Measurements from ENCODE around the gene SYMPK.
A peak's percentile ranks its signal among the peaks of the same experiment; 100 is the strongest.

The SYMPK gene

DNA sequence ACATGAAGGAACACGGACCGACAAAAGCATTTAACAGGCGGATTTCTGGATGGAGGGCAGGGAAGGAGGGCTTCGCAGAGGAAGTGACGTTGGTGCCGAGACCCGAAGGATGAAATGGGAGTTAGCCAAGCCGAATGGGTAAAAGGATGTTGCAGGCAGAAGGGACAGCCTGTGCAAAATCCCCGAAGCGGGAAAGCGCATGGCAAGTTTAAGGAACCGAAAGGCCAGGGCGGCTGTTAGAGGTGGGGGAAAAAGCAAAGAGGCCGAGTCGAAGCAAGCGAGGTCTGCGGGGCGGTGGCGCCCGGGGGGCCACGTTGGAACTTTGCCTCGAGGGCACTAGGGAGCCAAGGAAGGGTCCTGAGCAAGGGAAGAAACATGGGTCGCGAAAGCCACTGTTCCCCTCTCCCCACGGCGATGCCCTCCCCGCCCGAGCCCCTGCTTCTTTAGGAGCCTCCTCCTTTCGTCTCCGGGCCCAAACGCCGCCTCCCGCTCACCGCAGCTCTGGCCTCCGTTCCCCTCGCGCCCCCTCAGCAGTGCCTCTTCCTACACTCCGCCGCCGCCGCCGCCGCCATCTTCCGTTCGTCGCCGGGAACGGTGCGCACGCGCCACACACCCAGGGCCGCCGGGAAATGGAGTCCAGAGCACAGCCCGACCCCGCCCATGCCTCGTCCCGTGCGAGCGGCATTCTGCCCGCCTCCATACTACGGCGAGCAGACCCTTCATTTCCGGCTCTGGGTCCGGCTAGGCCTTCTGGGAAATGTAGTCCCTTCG is at the start of gene SYMPK:
Gene SYMPK (minus strand): TSS at position 584 of the 771 bp plus-strand sequence. CDS start 8,652 bp downstream, outside the sequence.
- peak within 1 kb of the TSS; percentile 80 for H3K27ac ChIP-seq (ENCODE audit: low read length)
- ATAC-seq (ENCODE audit: insufficient read depth, low read depth) (peak; percentile 96), DNase-seq (peak; percentile 99)
- no peaks in the 10 kb centered on the region for H3K27me3 ChIP-seq (ENCODE audit: insufficient read depth, low read length, poor library complexity)
- H4K20me1 ChIP-seq (ENCODE audit: insufficient read depth, low read length): peaks cover 5% of the 10 kb centered on the region; the same call in 1 of the 2 replicates
- no peaks in the 10 kb centered on the region for H3K9me3 ChIP-seq (ENCODE audit: insufficient read depth, low read length, severe bottlenecking)
- H3K79me2 ChIP-seq (ENCODE audit: insufficient read depth, low read length): peaks cover 48% of the 10 kb centered on the region
- peaks cover 29% of the 10 kb centered on the region for H3K36me3 ChIP-seq (ENCODE audit: insufficient read depth, low read length)
- peak within 1 kb of the TSS; percentile 93 for H2AFZ ChIP-seq (ENCODE audit: low read depth, low read length)
- H3K4me2 ChIP-seq (ENCODE audit: insufficient read depth, low read length): peak within 1 kb of the TSS; percentile 87
- peaks cover 26% of the 10 kb centered on the region for H3K4me1 ChIP-seq (ENCODE audit: insufficient read depth, low read length)
- H3K4me3 ChIP-seq (ENCODE audit: low read depth in 1 of 2, low read length in 2 of 2): peak within 1 kb of the TSS; percentile 49 to 74
- H3K9ac ChIP-seq (ENCODE audit: low read depth, low read length): peak within 1 kb of the TSS; percentile 76
- TF ChIP-seq CTCF (IDR thresholded peaks at IDR 0.05; ENCODE audit: borderline replicate concordance, extremely low read depth, low read length, poor library complexity, severe bottlenecking): peak; percentile 2
- TF ChIP-seq EZH2 (IDR thresholded peaks at IDR 0.05; ENCODE audit: borderline replicate concordance, low read depth, low read length, severe bottlenecking): no peak

DNA sequence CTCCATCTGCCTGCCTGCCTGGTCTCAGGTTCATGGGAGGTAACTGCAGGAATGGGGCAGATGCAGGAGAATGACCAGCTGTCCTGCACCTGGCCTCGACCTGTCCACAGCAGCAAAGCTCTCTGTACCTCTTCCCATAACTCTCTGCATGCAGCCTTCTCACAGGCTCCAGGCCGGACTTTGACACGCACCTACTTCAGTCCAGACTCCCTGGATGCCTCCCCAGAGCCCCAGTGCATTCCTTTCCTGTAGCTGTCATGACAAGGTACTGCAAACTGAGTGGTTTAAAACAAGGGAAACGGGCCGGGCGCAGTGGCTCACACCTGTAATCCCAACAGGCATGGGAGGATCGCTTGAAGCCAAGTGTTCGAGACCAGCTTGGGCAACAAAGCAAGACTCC is 48.3 kb upstream of the SYMPK start:
- Histone ChIP-seq H4K20me1 (ENCODE audit: insufficient read depth, low read length) (no peaks in the 10 kb centered on the region), H3K27me3 (ENCODE audit: insufficient read depth, low read length, poor library complexity) (no peaks in the 10 kb centered on the region), H2AFZ (ENCODE audit: low read depth, low read length) (no peak overlapping the region), H3K9ac (ENCODE audit: low read depth, low read length) (no peak overlapping the region), H3K4me1 (ENCODE audit: insufficient read depth, low read length) (peaks cover under 1% of the 10 kb centered on the region; the same call in 1 of the 2 replicates), H3K79me2 (ENCODE audit: insufficient read depth, low read length) (no peaks in the 10 kb centered on the region), H3K4me2 (ENCODE audit: insufficient read depth, low read length) (no peak overlapping the region), H3K36me3 (ENCODE audit: insufficient read depth, low read length) (no peaks in the 10 kb centered on the region), H3K27ac (ENCODE audit: low read length) (no peak overlapping the region), H3K4me3 (ENCODE audit: low read depth in 1 of 2, low read length in 2 of 2) (no peak overlapping the region), H3K9me3 (ENCODE audit: insufficient read depth, low read length, severe bottlenecking) (no peaks in the 10 kb centered on the region)
- no peak for ATAC-seq (ENCODE audit: insufficient read depth, low read depth)
- no peak for DNase-seq
- TF ChIP-seq EZH2 (IDR thresholded peaks at IDR 0.05; ENCODE audit: borderline replicate concordance, low read depth, low read length, severe bottlenecking): no peak

GRCh38 chr19:45908956-45909355 is 46.0 kb upstream of the SYMPK start:
- H3K36me3 ChIP-seq (ENCODE audit: insufficient read depth, low read length): no peaks in the 10 kb centered on the region
- TF ChIP-seq CTCF (IDR thresholded peaks at IDR 0.05; ENCODE audit: borderline replicate concordance, extremely low read depth, low read length, poor library complexity, severe bottlenecking) (no peak), EZH2 (IDR thresholded peaks at IDR 0.05; ENCODE audit: borderline replicate concordance, low read depth, low read length, severe bottlenecking) (no peak)
- no peaks in the 10 kb centered on the region for H3K9me3 ChIP-seq (ENCODE audit: insufficient read depth, low read length, severe bottlenecking)
- no peak overlapping the region for H3K4me3 ChIP-seq (ENCODE audit: low read depth in 1 of 2, low read length in 2 of 2)
- H3K79me2 ChIP-seq (ENCODE audit: insufficient read depth, low read length): no peaks in the 10 kb centered on the region
- H3K27ac ChIP-seq (ENCODE audit: low read length): no peak overlapping the region
- no peak overlapping the region for H3K4me2 ChIP-seq (ENCODE audit: insufficient read depth, low read length)
- H2AFZ ChIP-seq (ENCODE audit: low read depth, low read length): no peak overlapping the region
- H3K9ac ChIP-seq (ENCODE audit: low read depth, low read length): no peak overlapping the region
- DNase-seq (no peak), ATAC-seq (ENCODE audit: insufficient read depth, low read depth) (no peak)
- H3K27me3 ChIP-seq (ENCODE audit: insufficient read depth, low read length, poor library complexity): no peaks in the 10 kb centered on the region
- H3K4me1 ChIP-seq (ENCODE audit: insufficient read depth, low read length): no peaks in the 10 kb centered on the region
- H4K20me1 ChIP-seq (ENCODE audit: insufficient read depth, low read length): no peaks in the 10 kb centered on the region

GRCh38 chr19:45906221-45906620 is 43.3 kb upstream of the SYMPK start:
- H3K36me3 ChIP-seq (ENCODE audit: insufficient read depth, low read length): peaks cover under 1% of the 10 kb centered on the region; the same call in 1 of the 2 replicates
- peaks cover 10% of the 10 kb centered on the region for H3K79me2 ChIP-seq (ENCODE audit: insufficient read depth, low read length)
- no peak overlapping the region for H2AFZ ChIP-seq (ENCODE audit: low read depth, low read length)
- no peaks in the 10 kb centered on the region for H4K20me1 ChIP-seq (ENCODE audit: insufficient read depth, low read length)
- H3K27me3 ChIP-seq (ENCODE audit: insufficient read depth, low read length, poor library complexity): no peaks in the 10 kb centered on the region
- H3K9me3 ChIP-seq (ENCODE audit: insufficient read depth, low read length, severe bottlenecking): no peaks in the 10 kb centered on the region
- H3K4me1 ChIP-seq (ENCODE audit: insufficient read depth, low read length): peaks cover 16% of the 10 kb centered on the region
- no peak overlapping the region for H3K4me3 ChIP-seq (ENCODE audit: low read depth in 1 of 2, low read length in 2 of 2)
- no peak for DNase-seq
- no peak overlapping the region for H3K27ac ChIP-seq (ENCODE audit: low read length)
- no peak for ATAC-seq (ENCODE audit: insufficient read depth, low read depth)
- no peak for TF ChIP-seq CTCF (IDR thresholded peaks at IDR 0.05; ENCODE audit: borderline replicate concordance, extremely low read depth, low read length, poor library complexity, severe bottlenecking)
- no peak for TF ChIP-seq EZH2 (IDR thresholded peaks at IDR 0.05; ENCODE audit: borderline replicate concordance, low read depth, low read length, severe bottlenecking)
- H3K9ac ChIP-seq (ENCODE audit: low read depth, low read length): no peak overlapping the region
- H3K4me2 ChIP-seq (ENCODE audit: insufficient read depth, low read length): no peak overlapping the region
